Measurements from ENCODE around the gene SCUBE3.

The SCUBE3 gene

GRCh38 chr6:35181933-35182612 lies 31.7 kb upstream of the SCUBE3 start:
- no peak for DNase-seq

- DNase-seq = no peak
These were observed 30.5 kb upstream of the SCUBE3 start for GRCh38 chr6:35183281-35183680.

- DNase-seq = no peak
These were observed 29.8 kb upstream of the SCUBE3 start for GRCh38 chr6:35183935-35184334.

GRCh38 chr6:35184580-35185301 lies 29.0 kb upstream of the SCUBE3 start:
- DNase-seq = no peak

GRCh38 chr6:35185302-35185681 lies 28.5 kb upstream of the SCUBE3 start:
- no peak for DNase-seq

- no peak for DNase-seq
These were observed 27.8 kb upstream of the SCUBE3 start for GRCh38 chr6:35185971-35186370.

GRCh38 chr6:35186571-35186970 lies 27.2 kb upstream of the SCUBE3 start:
- DNase-seq = no peak

GRCh38 chr6:35188886-35189285 lies 24.9 kb upstream of the SCUBE3 start:
- no peak for DNase-seq

- no peak for DNase-seq
These were observed 23.4 kb upstream of the SCUBE3 start for GRCh38 chr6:35190306-35190705.

GRCh38 chr6:35191889-35192288 lies 21.9 kb upstream of the SCUBE3 start:
- DNase-seq = peak; percentile 25

GRCh38 chr6:35192301-35192860 lies 21.4 kb upstream of the SCUBE3 start:
- DNase-seq = no peak

- DNase-seq = no peak
These were observed 19.4 kb upstream of the SCUBE3 start for GRCh38 chr6:35194390-35194789.

- no peak for DNase-seq
These were observed 18.5 kb upstream of the SCUBE3 start for GRCh38 chr6:35195120-35195780.

GRCh38 chr6:35197196-35197595 lies 16.6 kb upstream of the SCUBE3 start:
- DNase-seq = no peak

GRCh38 chr6:35199866-35200265 lies 13.9 kb upstream of the SCUBE3 start:
- no peak for DNase-seq

- no peak for DNase-seq
These were observed 11.7 kb upstream of the SCUBE3 start for GRCh38 chr6:35202066-35202546.

- DNase-seq = no peak
These were observed 10.5 kb upstream of the SCUBE3 start for GRCh38 chr6:35203152-35203670.

- no peak for DNase-seq
These were observed 10.1 kb upstream of the SCUBE3 start for GRCh38 chr6:35203680-35204079.

- DNase-seq = no peak
These were observed 7.4 kb upstream of the SCUBE3 start for GRCh38 chr6:35206346-35206745.

GRCh38 chr6:35208419-35208818 lies 5.3 kb upstream of the SCUBE3 start:
- no peak for DNase-seq

GRCh38 chr6:35209081-35209480 lies 4.7 kb upstream of the SCUBE3 start:
- DNase-seq = no peak

GRCh38 chr6:35209622-35210247 lies 4.0 kb upstream of the SCUBE3 start:
- no peak for DNase-seq

- no peak for DNase-seq
These were observed 411 bp upstream of the SCUBE3 start for GRCh38 chr6:35213298-35213791.

Measured in activated CD8-positive, alpha-beta memory T cell treated with anti-CD3 and anti-CD28 coated beads, Interleukin-2, amount 50 U/mL, for 4 hours (primary cell).